CMK (cell line): Measurements from ENCODE around the gene OTOG.

Source experiments
- DNase-seq: peaks from one replicate; pipeline ENCODE4 v3.0.0-alpha.2; 2010; ENCODE audit warnings: low read depth

The OTOG gene, protein sequence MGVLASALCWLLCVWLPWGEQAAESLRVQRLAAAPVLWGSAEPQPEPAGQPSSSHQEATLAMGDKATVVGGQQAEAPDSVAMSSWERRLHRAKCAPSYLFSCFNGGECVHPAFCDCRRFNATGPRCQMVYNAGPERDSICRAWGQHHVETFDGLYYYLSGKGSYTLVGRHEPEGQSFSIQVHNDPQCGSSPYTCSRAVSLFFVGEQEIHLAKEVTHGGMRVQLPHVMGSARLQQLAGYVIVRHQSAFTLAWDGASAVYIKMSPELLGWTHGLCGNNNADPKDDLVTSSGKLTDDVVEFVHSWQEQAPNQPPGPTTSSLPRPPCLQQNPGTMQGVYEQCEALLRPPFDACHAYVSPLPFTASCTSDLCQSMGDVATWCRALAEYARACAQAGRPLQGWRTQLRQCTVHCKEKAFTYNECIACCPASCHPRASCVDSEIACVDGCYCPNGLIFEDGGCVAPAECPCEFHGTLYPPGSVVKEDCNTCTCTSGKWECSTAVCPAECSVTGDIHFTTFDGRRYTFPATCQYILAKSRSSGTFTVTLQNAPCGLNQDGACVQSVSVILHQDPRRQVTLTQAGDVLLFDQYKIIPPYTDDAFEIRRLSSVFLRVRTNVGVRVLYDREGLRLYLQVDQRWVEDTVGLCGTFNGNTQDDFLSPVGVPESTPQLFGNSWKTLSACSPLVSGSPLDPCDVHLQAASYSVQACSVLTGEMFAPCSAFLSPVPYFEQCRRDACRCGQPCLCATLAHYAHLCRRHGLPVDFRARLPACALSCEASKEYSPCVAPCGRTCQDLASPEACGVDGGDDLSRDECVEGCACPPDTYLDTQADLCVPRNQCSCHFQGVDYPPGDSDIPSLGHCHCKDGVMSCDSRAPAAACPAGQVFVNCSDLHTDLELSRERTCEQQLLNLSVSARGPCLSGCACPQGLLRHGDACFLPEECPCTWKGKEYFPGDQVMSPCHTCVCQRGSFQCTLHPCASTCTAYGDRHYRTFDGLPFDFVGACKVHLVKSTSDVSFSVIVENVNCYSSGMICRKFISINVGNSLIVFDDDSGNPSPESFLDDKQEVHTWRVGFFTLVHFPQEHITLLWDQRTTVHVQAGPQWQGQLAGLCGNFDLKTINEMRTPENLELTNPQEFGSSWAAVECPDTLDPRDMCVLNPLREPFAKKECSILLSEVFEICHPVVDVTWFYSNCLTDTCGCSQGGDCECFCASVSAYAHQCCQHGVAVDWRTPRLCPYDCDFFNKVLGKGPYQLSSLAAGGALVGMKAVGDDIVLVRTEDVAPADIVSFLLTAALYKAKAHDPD (N-terminal part only)

GRCh38 chr11:17547051-17547577, at the start of gene OTOG:
Gene OTOG (plus strand): TSS chr11:17547259. CDS start chr11:17547373, 114 bp downstream.
- no peak for DNase-seq

DNA sequence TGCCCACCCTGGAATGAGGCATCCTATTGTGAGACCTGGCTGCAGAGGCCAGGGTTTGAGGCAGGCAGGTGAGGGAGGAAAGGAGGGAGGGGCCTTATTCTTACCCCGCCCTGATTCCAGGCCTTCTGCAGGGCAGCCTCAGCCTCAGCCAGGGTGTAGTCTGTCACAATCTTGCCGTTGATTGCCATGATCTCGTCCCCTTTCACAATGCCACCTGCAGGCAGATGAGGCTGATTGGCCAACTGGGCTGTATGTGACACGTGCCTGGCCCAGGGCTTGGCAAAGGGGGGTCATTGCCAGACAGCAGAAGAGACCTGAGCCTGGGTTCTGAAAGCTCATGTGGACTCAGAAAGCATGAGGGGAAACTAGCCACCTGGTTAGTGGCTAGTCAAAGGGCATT, 49.0 kb upstream of the OTOG start:
- no peak for DNase-seq

- DNase-seq = no peak
Observed at GRCh38 chr11:17498475-17498874, 48.6 kb upstream of the OTOG start.

DNA sequence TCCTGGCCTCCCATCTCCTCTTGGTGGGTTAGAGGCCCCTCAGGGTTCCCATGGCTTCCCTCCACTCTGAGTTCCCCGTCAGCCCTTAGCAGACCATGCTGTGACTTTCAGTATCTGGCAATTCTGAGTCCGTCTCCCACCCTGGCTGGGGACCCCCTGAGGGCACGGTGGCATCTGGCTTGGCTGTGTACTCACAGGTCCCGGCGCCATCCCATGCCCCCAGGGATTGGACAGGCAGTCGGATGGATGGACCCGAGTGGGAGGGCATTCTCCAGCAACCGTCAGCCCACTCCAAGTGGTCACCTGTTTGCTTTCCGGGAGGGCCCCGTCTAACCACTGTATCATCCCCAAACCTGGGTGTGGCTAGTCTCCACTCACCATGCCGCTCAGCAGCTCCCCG, 46.4 kb upstream of the OTOG start:
- no peak for DNase-seq

GRCh38 chr11:17502630-17503029, 44.4 kb upstream of the OTOG start:
- DNase-seq = no peak

- peak; percentile 20 for DNase-seq
Observed at GRCh38 chr11:17504330-17505107, 42.5 kb upstream of the OTOG start.

GRCh38 chr11:17505146-17505545, 41.9 kb upstream of the OTOG start:
- DNase-seq = no peak

- DNase-seq = no peak
Observed at GRCh38 chr11:17506314-17506713, 40.7 kb upstream of the OTOG start.

DNA sequence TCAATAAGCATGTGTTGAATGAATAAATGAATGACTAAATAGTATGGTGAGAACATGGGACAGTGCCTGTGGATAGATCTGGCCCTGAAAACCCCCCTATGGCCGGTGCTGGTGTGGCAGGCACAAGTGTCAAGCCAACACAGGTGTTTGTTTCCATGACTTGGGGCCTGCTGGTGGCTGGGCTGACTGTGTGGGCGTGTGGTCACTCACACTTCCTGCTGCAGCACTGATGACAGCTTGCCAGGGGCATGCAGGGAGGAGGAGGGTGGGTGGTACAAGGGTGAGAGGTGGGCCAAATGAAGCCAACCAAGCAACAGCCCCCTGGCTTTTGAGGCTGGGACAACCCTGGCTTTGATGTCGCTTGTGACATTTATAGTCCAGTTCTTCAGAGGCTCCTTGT, 40.1 kb upstream of the OTOG start:
- no peak for DNase-seq

DNA sequence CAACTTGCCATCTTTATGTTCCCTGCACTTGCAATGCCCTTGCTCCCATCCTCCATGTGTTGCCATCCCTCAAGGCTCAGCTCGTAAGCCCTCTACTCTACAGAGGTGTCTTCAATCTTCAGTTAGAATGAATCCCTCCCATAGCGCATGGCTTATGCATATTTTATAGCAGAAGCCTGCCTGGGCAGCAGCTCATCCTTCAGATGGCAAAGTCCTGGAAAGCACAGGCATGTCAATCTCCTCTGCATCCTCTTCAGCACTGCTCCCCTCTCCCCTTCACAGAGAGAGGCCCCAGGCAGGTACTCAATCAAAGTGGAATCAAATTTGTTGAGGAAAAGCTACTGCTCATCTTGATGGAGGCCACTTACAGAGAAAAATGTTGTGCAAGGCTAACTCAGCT, 39.3 kb upstream of the OTOG start:
- no peak for DNase-seq

DNA sequence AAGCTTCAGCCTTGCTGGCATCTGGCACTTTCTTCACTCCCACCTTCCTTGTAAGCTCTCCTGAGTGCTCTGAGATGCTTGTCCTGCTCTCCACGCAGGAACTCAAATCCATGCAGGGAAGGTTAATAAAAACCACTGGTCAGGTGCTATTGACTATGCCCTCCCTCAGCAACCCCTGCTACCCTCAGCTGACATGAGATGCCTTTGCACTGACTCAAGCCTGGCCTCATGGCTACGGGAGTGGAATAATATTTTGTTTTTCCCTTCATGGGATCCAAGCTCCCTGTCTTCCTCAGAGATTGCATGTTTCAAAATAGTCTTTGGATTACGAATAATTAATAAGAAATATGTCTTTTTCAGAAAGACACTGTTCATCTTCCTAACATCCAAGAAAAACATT, 38.8 kb upstream of the OTOG start:
- DNase-seq = no peak

DNA sequence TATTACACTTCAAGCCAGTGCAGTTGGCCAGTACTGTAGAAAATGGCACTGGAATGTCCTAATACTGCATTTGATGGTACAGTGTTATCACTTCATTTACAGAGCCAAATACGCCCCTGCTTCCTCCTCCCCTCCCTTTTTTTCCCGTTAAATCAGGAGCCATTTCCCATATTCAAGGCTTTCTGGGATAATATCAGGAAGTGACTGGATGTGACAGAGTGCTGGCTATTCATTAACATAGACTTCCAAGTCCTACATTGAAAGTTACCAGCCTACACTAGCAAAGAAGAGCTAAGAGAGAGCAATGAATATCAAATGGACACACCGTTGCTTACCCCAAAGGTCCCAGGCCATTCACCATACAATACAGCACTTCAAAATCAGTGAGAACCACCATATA, 38.3 kb upstream of the OTOG start:
- no peak for DNase-seq

- no peak for DNase-seq
Observed at GRCh38 chr11:17510507-17511206, 36.4 kb upstream of the OTOG start.

- DNase-seq = no peak
Observed at GRCh38 chr11:17511571-17511970, 35.5 kb upstream of the OTOG start.

GRCh38 chr11:17512101-17512500, 35.0 kb upstream of the OTOG start:
- no peak for DNase-seq

- DNase-seq = no peak
Observed at GRCh38 chr11:17513853-17514252, 33.2 kb upstream of the OTOG start.

DNA sequence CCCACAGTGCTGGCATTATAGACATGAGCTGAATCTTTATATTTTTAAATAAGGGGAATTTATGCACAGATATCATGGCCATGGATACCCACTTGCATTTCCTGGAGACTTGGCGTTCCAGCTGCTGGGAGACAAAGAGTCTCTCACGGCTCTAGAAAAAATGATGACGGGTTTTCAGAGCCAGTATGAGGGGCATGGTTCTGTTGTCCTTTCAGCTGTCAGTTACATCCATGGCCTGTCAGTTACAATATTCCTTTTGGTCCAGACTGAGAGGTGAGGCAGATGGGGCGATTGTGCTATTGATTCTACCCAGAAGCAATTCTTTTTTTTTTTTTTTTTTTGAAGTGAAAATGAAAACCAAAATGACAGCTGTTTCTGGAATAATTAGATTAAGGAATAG, 32.6 kb upstream of the OTOG start:
- no peak for DNase-seq

GRCh38 chr11:17515443-17516176, 31.4 kb upstream of the OTOG start:
- no peak for DNase-seq

- no peak for DNase-seq
Observed at GRCh38 chr11:17516551-17517150, 30.4 kb upstream of the OTOG start.

GRCh38 chr11:17517186-17517585, 29.9 kb upstream of the OTOG start:
- no peak for DNase-seq
